Measurements from ENCODE around the gene SIN3A.

- TF ChIP-seq CTCF (conservative IDR thresholded peaks at IDR 0.05) (no peak), EZH2 (IDR thresholded peaks at IDR 0.05; ENCODE audit: low read depth) (no peak)
Observed at GRCh38 chr15:75367006-75367405, 84.5 kb downstream of the SIN3A start.

Measured in PC-9 (cell line).